HepG2 (cell line): ENCODE data around the gene ARHGAP26. TPM values are rescaled to one million over a fixed set of nuclear protein-coding genes. Genes with fewer than 3 reads are reported as not detected.

Source experiments
- ATAC-seq: fragments of 200-7000 bp; cut with Tn5 transposase; 3 replicates; pipeline ENCODE4 v1.9.1; 2020; ENCODE audit warnings: mild to moderate bottlenecking, moderate library complexity
- BruUV-seq: library from RNA; stranded (reverse); fragments of 400-500 nt; replicated peaks from 2 replicates; lab custom pipeline; 2021; lab: Mats Ljungman, UMichigan
- CTCF ChIA-PET: fragments of 300-600 bp; formaldehyde crosslinking; extraction: SDS; loops from one replicate; lab custom pipeline; 2021; ENCODE audit warnings: low total read pairs, inconsistent platforms, low intra/inter-chr PET ratio; lab: Yijun Ruan, JAX
- POLR2A ChIA-PET: fragments of 350-600 bp; sonication (Branson Sonifier 250); formaldehyde crosslinking; loops from one replicate; lab custom pipeline; 2020; ENCODE audit warnings: antibody characterized with exemption, inconsistent platforms; lab: Yijun Ruan, JAX
- DNase-seq: peaks from one replicate; pipeline ENCODE4 v3.0.0-alpha.2; 2015; ENCODE audit warnings: low spot score
- FAIRE-seq: peaks from 3 replicates; lab custom pipeline; 2011; peaks lifted over from hg19 to GRCh38; lab: Jason Lieb, UNC
- H2AFZ ChIP-seq: one replicate; pipeline ENCODE4 v1.6.1; 2011; ENCODE audit warnings: low read length, inconsistent platforms
- H3K27ac ChIP-seq: fragments of 300-600 bp; 3 replicates; pipeline ENCODE4 v1.8.0; 2011; ENCODE audit warnings: mixed run types, mild to moderate bottlenecking, mixed read lengths, low read length, inconsistent platforms; ENCODE audit not compliant: insufficient read depth; ENCODE audit errors: extremely low read length
- H3K27me3 ChIP-seq, 2 experiments: fragments of 200-600 bp in 1 of 2; 2 replicates in 1 of 2; 3 replicates in 1 of 2; pipeline versions ENCODE4 v1.6.0 to v1.8.0; 2011; ENCODE audit warnings: low read length in 2 of 2, mild to moderate bottlenecking in 2 of 2, moderate library complexity in 2 of 2, inconsistent platforms in 1 of 2; ENCODE audit not compliant: insufficient read depth in 2 of 2, control insufficient read depth in 1 of 2
- H3K36me3 ChIP-seq, 2 experiments: fragments of 200-600 bp in 1 of 2; replicated peaks in 1 of 2; 2 replicates in 1 of 2; 3 replicates in 1 of 2; pipeline versions ENCODE4 v1.5.1 to v1.8.0; 2011; ENCODE audit warnings: low read length in 2 of 2, inconsistent platforms in 1 of 2; ENCODE audit not compliant: insufficient read depth in 2 of 2, control insufficient read depth in 1 of 2
- H3K4me1 ChIP-seq: 2 replicates; pipeline ENCODE4 v1.5.1; 2012; ENCODE audit warnings: low read length, inconsistent platforms; ENCODE audit not compliant: insufficient read depth
- H3K4me2 ChIP-seq: 2 replicates; pipeline ENCODE4 v1.6.0; 2011; ENCODE audit warnings: low read depth, low read length, inconsistent platforms
- H3K4me3 ChIP-seq, 3 experiments: fragments of 200-600 bp in 1 of 3; sonication (generic), shearing (Covaris generic) in 1 of 3; replicated peaks in 1 of 3; 2 replicates each; pipeline ENCODE4 v1.5.1; 2011 to 2016; ENCODE audit warnings: low read length in 3 of 3, inconsistent platforms in 2 of 3, low read depth in 2 of 3, mild to moderate bottlenecking in 2 of 3, control low read depth in 1 of 3, mixed read lengths in 1 of 3; ENCODE audit not compliant: insufficient read depth in 1 of 3
- H3K79me2 ChIP-seq: one replicate; pipeline ENCODE4 v1.6.1; 2011; ENCODE audit warnings: low read length, inconsistent platforms; ENCODE audit not compliant: insufficient read depth
- H3K9ac ChIP-seq: 2 replicates; pipeline ENCODE4 v1.6.0; 2011; ENCODE audit warnings: mild to moderate bottlenecking, low read depth, low read length, inconsistent platforms; ENCODE audit not compliant: insufficient read depth
- H3K9me3 ChIP-seq: 2 replicates; pipeline ENCODE4 v1.5.1; 2012; ENCODE audit warnings: mild to moderate bottlenecking, low read length
- H4K20me1 ChIP-seq: 2 replicates; pipeline ENCODE4 v1.6.0; 2011; ENCODE audit warnings: inconsistent platforms, mild to moderate bottlenecking, low read length, moderate library complexity; ENCODE audit not compliant: insufficient read depth
- ARID2 ChIP-seq: sonication (generic); formaldehyde crosslinking; IDR thresholded peaks from 2 replicates; pipeline ENCODE4 v1.8.1; 2022; ENCODE audit warnings: mild to moderate bottlenecking, missing genetic modification reagents, borderline replicate concordance
- ATF7-NPFF ChIP-seq: sonication (generic); formaldehyde crosslinking; IDR thresholded peaks from 2 replicates; pipeline ENCODE4 v1.8.1; 2023; ENCODE audit warnings: mild to moderate bottlenecking, low read depth, missing genetic modification reagents, moderate library complexity
- JUN ChIP-seq: sonication (generic); formaldehyde crosslinking; IDR thresholded peaks from 2 replicates; pipeline ENCODE4 v1.4.0; 2020; ENCODE audit warnings: mild to moderate bottlenecking, missing genetic modification reagents
- RFXANK ChIP-seq: IDR thresholded peaks from 2 replicates; pipeline ENCODE4 v1.6.1; 2016
- ZNF44 ChIP-seq: sonication (generic); formaldehyde crosslinking; IDR thresholded peaks from 2 replicates; pipeline ENCODE4 v1.5.1; 2020; ENCODE audit warnings: mild to moderate bottlenecking, missing genetic modification reagents
- ZNF546 ChIP-seq: sonication (generic); formaldehyde crosslinking; conservative IDR thresholded peaks from 2 replicates; pipeline ENCODE4 v1.8.1; 2023; ENCODE audit warnings: mild to moderate bottlenecking, missing genetic modification reagents
- WGBS: methylation state at CpG from one replicate; pipeline ENCODE4 v1.1.6; 2017; ENCODE audit warnings: low lambda C conversion rate; 5-methylcytosine and 5-hydroxymethylcytosine counted together
- in situ Hi-C: cut with HindIII; loops from 2 replicates; pipeline ENCODE4 v1.10.0; 2017; ENCODE audit warnings: low pct_unique_long_range_greater_than_20kb; ENCODE audit not compliant: extremely low pct_ligation_motif_present
- intact Hi-C: fragments of 100-400 bp; cut with micrococcal nuclease; formaldehyde crosslinking; loops from one replicate; pipeline ENCODE4 v1.10.0; 2022; ENCODE audit not compliant: unreplicated experiment
- polyA plus RNA-seq, 8 experiments: library from polyadenylated mRNA; depleted of rRNA in 3 of 8; stranded (reverse) in 7 of 8; unstranded in 1 of 8; fragments of >200 nt; fragmentation: Illumina TruSeq in 4 of 8; extraction: Trizol in 4 of 8; gene quantifications; 2 replicates each; pipeline versions ENCODE4 v1.2.1 to v1.2.3, GENCODE V29; 2011 to 2016; ENCODE audit warnings: low read depth in 4 of 8, missing spikeins in 1 of 8, mixed read lengths in 1 of 8; ENCODE audit not compliant: insufficient read depth in 1 of 8
- total RNA-seq, 5 experiments: library from RNA; depleted of rRNA; stranded (reverse); fragments of >200 nt; fragmentation: Illumina TruSeq; extraction: Trizol; gene quantifications; 2 replicates each; pipeline ENCODE4 v1.2.3, GENCODE V29; 2016; ENCODE audit warnings: low read depth in 1 of 5
- TF ChIP-seq, protein P1 (sequence below): sonication (generic); formaldehyde crosslinking; IDR thresholded peaks from 2 replicates; pipeline ENCODE4 v1.4.0; 2020; ENCODE audit warnings: missing genetic modification reagents, borderline replicate concordance
- TF ChIP-seq, protein P2 (sequence below): sonication (generic); formaldehyde crosslinking; IDR thresholded peaks from 2 replicates; pipeline ENCODE4 v1.4.0; 2020; ENCODE audit warnings: missing genetic modification reagents
- TF ChIP-seq, protein P3 (sequence below): sonication (generic); formaldehyde crosslinking; IDR thresholded peaks from 2 replicates; pipeline ENCODE4 v1.8.1; 2023; ENCODE audit warnings: mild to moderate bottlenecking, missing genetic modification reagents, borderline replicate concordance

ARHGAP26 gene
- total and polyA plus RNA-seq, 2 of the 13 experiments (the other 11 are each of a cell fraction or from before 2014, with no cell fraction given): 9.6 to 18.2 TPM

DNA sequence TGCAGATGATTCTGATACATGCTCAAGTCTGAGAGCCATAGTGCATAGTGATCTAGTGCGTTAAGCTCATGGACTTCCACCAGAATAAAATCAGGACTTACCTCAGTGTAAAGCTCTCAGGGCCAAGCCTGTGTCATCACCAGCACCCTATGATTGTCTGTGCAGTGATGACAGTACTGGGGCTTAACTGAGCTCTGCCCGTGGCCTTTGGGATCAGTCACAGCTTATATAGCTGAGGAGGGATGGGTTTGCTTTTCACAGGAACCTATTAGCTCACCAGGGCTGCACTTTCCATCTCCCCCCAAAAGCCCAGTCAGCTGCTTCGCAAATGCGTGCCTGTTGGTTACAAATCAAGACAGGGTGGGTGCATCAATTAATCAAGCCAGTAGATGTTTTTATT is 386.4 kb downstream of the ARHGAP26 start:
- TF ChIP-seq ATF7-NPFF (CRISPR knock-in tag) (no peak), JUN (no peak), ZNF44 (no peak), RFXANK (CRISPR knock-in tag) (no peak), ARID2 (no peak), ZNF546 (CRISPR knock-in tag) (no peak)
- TF ChIP-seq, protein P1, sequence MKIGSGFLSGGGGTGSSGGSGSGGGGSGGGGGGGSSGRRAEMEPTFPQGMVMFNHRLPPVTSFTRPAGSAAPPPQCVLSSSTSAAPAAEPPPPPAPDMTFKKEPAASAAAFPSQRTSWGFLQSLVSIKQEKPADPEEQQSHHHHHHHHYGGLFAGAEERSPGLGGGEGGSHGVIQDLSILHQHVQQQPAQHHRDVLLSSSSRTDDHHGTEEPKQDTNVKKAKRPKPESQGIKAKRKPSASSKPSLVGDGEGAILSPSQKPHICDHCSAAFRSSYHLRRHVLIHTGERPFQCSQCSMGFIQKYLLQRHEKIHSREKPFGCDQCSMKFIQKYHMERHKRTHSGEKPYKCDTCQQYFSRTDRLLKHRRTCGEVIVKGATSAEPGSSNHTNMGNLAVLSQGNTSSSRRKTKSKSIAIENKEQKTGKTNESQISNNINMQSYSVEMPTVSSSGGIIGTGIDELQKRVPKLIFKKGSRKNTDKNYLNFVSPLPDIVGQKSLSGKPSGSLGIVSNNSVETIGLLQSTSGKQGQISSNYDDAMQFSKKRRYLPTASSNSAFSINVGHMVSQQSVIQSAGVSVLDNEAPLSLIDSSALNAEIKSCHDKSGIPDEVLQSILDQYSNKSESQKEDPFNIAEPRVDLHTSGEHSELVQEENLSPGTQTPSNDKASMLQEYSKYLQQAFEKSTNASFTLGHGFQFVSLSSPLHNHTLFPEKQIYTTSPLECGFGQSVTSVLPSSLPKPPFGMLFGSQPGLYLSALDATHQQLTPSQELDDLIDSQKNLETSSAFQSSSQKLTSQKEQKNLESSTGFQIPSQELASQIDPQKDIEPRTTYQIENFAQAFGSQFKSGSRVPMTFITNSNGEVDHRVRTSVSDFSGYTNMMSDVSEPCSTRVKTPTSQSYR (CRISPR knock-in tag): no peak
- TF ChIP-seq, protein P2, sequence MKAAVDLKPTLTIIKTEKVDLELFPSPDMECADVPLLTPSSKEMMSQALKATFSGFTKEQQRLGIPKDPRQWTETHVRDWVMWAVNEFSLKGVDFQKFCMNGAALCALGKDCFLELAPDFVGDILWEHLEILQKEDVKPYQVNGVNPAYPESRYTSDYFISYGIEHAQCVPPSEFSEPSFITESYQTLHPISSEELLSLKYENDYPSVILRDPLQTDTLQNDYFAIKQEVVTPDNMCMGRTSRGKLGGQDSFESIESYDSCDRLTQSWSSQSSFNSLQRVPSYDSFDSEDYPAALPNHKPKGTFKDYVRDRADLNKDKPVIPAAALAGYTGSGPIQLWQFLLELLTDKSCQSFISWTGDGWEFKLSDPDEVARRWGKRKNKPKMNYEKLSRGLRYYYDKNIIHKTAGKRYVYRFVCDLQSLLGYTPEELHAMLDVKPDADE (CRISPR knock-in tag): no peak
- TF ChIP-seq, protein P3, sequence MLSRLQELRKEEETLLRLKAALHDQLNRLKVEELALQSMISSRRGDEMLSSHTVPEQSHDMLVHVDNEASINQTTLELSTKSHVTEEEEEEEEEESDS (CRISPR knock-in tag): no peak
- TF ChIP-seq, all 625 proteins: peak for 0
- intact Hi-C loops: no loop called here
- POLR2A ChIA-PET: no interaction called here
- ATAC-seq (no peak), FAIRE-seq (no peak), DNase-seq (no peak)
- H3K9ac ChIP-seq: no peak overlapping the region
- in situ Hi-C loops: no loop called here
- no peaks in the 10 kb centered on the region; a peak in 1 of 5 replicates for H3K36me3 ChIP-seq
- CTCF ChIA-PET: no interaction called here
- WGBS: 100% methylated on average over 4 of the region's 4 CpGs
- H3K27me3 ChIP-seq: no peaks in the 10 kb centered on the region
- H3K9me3 ChIP-seq: no peaks in the 10 kb centered on the region
- H4K20me1 ChIP-seq: no peaks in the 10 kb centered on the region
- H3K4me2 ChIP-seq: no peak overlapping the region
- no peak overlapping the region for H2AFZ ChIP-seq
- no peaks in the 10 kb centered on the region for H3K4me1 ChIP-seq
- BruUV-seq: no TSS peak
- H3K27ac ChIP-seq: no peak overlapping the region
- no peak overlapping the region for H3K4me3 ChIP-seq
- H3K79me2 ChIP-seq: no peaks in the 10 kb centered on the region
